HG03045 (cell line): ENCODE results near the gene RAVER1.

Source experiments
- ATAC-seq: cut with Tn5 transposase; IDR thresholded peaks from one replicate; pipeline ENCODE4 v1.9.1; 2021; ENCODE audit warnings: mild to moderate bottlenecking, moderate library complexity; ENCODE audit not compliant: unreplicated experiment

RAVER1 gene

DNA sequence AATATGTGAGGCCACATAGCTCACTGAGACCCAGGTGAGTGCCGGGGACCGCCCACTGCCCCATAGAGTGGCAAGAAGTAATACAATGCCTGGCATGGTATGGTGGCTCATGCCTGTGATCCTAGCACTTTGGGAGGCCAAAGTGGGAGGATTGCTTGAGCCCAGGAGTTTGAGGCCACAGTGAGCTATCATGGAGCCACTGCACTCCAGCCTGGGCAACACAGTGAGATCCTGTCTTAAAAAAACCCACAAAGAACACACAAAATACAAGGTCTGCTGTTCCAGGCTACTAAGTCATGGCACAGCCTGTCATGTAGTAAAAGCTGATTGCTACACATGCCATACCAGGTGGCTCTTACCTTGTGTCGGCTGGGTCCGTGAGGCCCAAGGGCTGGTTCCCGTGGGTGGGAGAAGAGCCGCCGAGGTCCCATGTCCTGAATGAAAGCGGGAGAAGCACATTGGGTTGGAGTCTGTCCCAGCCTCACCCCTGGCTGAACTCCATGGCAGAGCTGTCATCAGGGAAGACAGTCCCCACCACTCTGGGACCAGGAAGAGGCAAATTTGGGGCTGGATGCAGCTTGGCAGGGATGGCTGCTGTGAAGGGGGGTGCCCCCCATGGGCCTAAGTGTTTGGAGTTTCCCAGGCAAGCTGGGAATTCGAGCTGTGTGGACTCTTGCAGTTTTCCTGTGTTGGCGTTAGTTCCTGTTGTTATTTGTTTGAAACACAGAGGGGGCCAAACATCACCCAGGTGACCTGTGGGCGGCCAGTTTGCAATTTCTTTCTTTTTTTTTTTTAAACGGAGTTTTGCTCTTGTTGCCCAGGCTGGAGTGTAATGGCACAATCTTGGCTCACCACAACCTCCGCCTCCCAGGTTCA is 14.3 kb downstream of the RAVER1 start:
- no peak for ATAC-seq

- no peak for ATAC-seq
Observed at GRCh38 chr19:10317857-10318462, 15.4 kb downstream of the RAVER1 start.

DNA sequence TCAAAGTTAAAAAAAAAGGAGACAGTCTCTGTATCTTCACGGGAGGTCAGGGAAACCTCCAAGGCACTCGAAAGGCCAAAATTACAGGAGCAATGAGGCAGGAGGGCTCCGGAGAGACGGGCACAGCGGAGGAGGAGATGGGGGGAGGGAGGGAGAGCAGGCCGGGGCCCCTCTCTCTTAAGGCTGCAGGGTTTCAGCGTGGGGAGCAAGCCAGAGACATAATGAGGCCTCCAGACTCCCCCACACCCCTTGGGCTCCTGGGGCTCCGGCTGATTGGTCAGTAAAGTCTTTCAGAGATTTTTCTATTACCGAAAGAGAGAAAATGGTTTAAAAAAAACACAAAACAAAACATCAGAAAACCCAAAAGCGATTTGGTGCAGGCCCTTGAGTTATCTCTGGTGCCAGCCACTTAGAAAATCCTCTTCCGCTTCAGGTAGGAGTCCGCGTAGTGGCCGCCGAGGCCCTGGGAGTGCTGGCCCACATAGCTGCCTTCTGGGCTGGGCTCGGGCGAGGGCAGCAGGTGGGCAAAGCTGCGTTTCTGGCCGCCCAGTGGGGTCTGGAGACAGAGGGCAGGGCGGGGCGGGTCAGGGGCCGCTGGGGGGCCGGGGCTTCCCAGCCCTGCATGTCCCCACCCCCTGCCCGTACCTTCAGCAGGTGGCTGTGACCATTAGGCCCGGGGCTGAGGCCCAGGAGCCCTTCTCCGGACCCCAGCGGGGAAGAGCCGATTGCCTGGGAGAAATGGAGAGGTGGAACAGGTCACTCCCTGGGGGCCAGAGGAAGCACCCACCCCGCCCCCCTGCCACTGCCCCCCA is 16.1 kb downstream of the RAVER1 start:
- ATAC-seq = no peak

DNA sequence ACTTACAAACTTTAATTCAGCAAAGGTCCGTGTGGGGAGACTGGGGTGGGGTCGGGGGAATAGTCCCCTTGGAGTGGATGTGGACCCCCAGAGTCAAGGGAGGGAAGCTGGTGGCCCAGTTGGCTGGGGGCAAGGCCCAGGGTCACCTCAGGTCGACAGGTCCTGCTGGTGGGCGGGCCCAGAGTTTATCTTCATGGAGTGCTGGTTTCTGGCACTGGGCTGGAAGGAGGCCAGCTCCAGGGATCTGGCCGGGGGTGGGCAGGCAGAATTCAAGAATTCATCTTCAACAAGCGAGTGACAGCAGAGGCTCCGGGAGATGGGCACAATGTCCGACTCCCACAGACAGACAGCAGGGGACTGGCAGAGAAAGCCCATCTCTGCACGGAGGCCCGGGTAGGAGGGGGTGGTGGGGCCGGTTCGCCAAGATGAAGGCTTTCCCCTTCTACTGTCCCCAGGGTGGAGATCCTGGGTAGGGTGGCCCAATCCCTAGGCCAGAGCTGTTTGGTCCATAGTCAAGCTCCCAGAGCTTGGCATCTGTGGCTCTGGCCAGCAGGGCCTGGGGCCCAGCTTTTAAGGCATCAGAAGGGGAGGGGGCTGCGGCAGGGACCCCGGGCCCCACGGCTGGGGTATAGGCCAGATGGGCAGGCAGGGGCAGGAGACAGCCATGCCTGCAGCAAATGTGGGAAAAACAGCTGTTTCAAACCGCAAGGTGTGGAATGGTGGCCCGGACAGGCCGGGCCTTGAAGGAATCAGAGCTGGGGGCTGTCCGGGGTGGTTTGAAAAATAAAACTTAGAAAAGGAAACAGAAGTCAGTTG is 16.9 kb downstream of the RAVER1 start:
- ATAC-seq = no peak

DNA sequence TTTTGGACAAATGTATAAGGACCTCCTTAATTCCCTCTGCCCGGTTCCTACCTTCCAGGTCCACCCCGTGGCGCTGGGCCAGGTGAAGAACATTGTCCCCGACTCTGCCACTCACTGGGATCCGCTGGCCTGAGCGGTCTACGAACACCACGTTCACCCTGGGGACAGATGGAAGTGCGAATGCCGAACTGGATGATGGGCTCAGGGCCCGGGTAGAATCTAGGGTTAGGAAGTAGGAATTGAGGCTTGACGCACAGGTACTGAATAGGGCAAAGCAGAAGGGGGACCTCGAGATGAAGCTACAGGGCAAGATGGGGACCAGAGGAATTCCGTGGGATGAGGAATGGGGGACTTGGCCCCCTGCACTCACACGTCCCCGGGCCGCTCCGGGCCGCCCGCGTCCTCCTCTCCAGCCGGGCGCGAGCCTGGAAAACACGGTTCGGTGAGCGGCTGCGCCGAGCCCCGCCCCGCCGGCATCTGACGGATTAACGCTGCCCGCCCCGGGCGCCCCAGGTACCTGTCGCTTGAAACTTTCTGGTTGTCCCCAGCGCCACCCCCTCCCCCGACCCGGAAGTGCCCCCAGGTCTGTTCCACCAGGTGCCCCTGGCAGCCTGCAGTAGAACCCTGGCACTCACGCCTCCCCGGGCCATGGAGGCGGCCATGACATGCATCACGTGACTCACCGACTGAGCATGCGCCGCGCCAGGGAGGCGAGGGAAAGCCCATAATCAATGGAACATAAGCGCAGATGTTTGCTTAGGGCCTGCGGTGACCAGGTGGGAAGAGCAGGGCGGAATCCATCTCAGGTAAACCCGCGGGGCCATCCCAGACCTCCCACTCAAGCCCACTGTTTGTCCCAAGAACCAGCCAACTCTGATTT is 17.8 kb downstream of the RAVER1 start, which contains the start of gene FDX2:
TSS of gene FDX2 (minus strand) at position 681 of the 880 bp plus-strand sequence. CDS start at position 662, 19 bp downstream.
- ATAC-seq = peak; percentile 64

DNA sequence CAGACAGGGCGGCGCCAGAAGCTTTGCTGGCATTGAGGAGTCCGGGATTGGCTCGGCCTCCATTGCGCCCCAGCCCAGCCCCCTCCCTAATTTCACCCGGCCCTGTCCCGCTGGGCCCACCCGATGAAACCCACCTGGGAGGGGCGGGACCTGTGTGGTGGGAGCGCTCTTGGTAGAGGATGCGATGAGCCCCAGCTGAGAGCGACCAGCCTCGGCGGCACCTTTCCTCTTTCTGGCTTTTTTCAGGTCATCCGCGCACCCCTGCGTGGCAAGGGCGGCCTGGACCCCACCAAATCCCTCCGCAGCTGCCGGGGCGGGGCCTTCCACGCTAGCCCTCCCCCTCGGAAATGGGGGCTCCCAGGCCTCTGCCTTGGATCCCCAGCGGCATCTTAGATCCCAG is 23.9 kb downstream of the RAVER1 start, which contains the start of gene ZGLP1:
TSS of gene ZGLP1 (minus strand) at position 393 of the 400 bp plus-strand sequence.
- no peak for ATAC-seq

DNA sequence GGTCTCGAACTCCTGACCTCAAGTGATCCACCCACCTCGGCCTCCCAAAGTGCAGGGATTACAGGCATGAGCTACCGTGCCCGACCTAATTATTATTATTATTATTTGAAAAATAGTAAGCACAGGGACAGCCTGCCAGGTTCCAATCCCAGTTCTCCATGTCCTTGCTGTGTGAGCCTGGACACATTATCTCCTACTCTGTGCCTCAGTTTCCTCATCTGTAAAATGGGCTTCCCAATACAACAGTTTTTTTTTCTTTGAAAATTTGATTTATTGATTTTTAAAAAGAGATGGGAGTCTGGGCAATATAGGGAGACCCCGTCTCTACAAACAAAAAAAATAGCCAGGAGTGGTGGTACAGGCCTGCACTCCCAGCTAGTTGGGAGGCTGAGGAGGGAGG is 27.0 kb downstream of the RAVER1 start:
- ATAC-seq = no peak

- no peak for ATAC-seq
Observed at GRCh38 chr19:10305139-10305806, 28.1 kb downstream of the RAVER1 start.

GRCh38 chr19:10299545-10300458 is 33.5 kb downstream of the RAVER1 start:
- ATAC-seq = no peak

DNA sequence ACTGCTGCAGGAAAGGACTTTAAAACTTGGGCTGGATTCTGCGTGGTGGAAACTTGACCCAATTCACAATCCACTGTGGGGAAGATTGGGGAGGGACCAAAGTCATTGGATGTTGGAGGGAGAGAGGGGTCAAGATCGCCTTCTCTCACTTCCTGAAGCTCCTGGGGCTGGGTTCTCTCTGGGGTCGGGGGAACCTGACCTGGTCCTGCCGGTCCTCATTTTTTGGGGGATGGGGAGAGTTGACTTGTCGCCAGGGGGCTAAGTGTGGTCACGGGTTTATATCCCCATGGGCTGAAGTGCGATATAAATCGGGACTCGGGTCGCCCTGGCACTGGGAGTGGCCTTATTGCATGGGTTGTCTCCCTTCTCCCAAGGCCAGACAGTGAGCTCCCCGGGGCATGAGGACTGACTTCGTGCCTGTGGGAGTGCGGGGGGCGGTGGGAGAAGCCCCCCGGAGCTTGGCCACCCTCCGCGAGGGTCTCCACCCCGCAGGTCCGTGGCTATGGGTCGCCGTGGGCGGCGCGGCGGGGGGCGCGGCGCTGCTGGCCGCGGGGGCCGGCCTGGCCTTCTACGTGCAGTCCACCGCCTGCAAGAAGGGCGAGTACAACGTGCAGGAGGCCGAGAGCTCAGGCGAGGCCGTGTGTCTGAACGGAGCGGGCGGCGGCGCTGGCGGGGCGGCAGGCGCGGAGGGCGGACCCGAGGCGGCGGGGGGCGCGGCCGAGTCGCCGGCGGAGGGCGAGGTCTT is 37.3 kb downstream of the RAVER1 start:
- ATAC-seq = no peak

- no peak for ATAC-seq
Observed at GRCh38 chr19:10295305-10295846, 38.0 kb downstream of the RAVER1 start.

DNA sequence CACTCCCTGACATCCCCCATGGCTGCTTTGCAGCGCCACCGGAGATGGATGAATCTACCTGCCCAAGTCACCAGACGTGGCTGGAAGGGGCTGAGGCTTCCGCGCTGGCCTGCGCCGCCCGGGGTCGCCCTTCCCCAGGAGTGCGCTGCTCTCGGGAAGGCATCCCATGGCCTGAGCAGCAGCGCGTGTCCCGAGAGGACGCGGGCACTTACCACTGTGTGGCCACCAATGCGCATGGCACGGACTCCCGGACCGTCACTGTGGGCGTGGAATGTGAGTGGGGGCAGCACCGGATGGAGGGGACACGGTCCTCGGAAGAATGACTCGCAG is 39.0 kb downstream of the RAVER1 start:
- no peak for ATAC-seq

- no peak for ATAC-seq
Observed at GRCh38 chr19:10293637-10294367, 39.5 kb downstream of the RAVER1 start.

DNA sequence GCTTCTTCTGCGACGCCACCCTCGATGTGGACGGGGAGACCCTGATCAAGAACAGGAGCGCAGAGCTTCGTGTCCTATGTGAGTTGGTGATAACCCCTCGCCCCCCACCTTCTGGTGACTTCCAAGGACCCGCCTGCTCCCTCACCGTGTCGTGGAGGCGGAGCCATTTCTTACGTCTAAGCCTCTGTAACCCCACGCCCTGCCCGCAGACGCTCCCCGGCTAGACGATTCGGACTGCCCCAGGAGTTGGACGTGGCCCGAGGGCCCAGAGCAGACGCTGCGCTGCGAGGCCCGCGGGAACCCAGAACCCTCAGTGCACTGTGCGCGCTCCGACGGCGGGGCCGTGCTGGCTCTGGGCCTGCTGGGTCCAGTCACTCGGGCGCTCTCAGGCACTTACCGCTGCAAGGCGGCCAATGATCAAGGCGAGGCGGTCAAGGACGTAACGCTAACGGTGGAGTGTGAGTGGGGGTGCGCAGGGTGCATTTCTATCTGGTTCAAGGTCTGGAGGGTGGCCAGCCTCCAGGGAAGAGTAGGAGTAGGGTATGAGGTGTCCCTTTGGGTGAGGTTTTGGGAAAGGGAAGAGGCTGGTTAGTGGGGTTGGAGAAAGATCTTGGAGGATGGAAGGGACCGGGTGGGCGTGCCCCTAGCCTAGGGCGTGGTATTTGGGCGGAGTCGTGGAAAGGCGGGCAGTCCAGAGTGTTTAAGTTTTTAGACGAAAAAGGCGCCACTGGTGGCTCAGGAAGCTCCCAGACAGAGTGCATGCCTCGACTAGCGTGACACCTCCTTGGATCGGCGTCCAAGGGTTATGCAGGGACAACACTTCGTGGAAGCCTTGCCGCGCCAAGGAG is 40.3 kb downstream of the RAVER1 start:
- no peak for ATAC-seq

DNA sequence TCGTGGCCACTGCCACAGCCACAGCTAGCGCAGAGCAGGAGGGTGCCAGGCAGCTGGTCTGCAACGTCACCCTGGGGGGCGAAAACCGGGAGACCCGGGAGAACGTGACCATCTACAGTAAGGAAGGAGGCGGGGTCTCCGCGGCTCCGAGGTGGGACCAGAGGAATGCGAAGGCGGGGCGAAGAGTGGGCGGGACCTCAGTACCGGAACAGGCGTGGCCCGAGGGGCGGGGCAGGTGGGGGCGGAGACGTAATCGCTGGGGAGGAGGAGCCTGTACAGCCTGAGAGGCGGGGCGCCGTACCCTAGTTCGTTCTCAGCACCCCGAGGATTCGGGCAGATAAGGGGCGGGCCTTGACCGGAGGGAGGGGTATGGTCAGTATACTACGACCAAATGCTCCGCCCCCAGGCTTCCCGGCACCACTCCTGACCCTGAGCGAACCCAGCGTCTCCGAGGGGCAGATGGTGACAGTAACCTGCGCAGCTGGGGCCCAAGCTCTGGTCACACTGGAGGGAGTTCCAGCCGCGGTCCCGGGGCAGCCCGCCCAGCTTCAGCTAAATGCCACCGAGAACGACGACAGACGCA is 41.0 kb downstream of the RAVER1 start:
- ATAC-seq = peak; percentile 39
